PC-3 (cell line): Measurements from ENCODE around the gene IZUMO1. TPM values are rescaled to one million over a fixed set of nuclear protein-coding genes. Genes with fewer than 3 reads are reported as not detected.

Experiments used
- ATAC-seq: fragments of 200-7000 bp; cut with Tn5 transposase; 2 replicates; pipeline ENCODE4 v1.9.1; 2020; ENCODE audit warnings: mild to moderate bottlenecking, moderate library complexity
- BruUV-seq: library from RNA; stranded (reverse); fragments of 400-500 nt; replicated peaks from 2 replicates; lab custom pipeline; 2021; lab: Mats Ljungman, UMichigan
- CTCF ChIA-PET: fragments of 300-600 bp; sonication (Branson Sonifier 250); formaldehyde crosslinking; loops from one replicate; lab custom pipeline; 2022; ENCODE audit warnings: antibody characterized with exemption; lab: Charles Lee
- POLR2A ChIA-PET: fragments of 300-600 bp; sonication (Branson Sonifier 250); formaldehyde crosslinking; loops from one replicate; lab custom pipeline; 2022; ENCODE audit warnings: antibody characterized with exemption; ENCODE audit not compliant: unreplicated experiment; lab: Charles Lee
- DNase-seq: peaks from one replicate; pipeline ENCODE4 v3.0.0-alpha.2; 2015
- H2AFZ ChIP-seq: fragments of 300-600 bp; sonication (generic); 2 replicates; pipeline ENCODE4 v1.6.0; 2016; ENCODE audit warnings: antibody characterized with exemption, low read length
- H3F3A ChIP-seq: fragments of 300-600 bp; sonication (generic); one replicate; pipeline ENCODE4 v1.6.0; 2017; ENCODE audit warnings: antibody characterized with exemption, low read length, control low read depth, mild to moderate bottlenecking; ENCODE audit not compliant: unreplicated experiment
- H3K27ac ChIP-seq: fragments of 300-600 bp; sonication (generic); 2 replicates; pipeline ENCODE4 v1.5.1; 2016; ENCODE audit warnings: mild to moderate bottlenecking, low read length
- H3K27me3 ChIP-seq: fragments of 300-600 bp; sonication (generic); 2 replicates; pipeline ENCODE4 v1.6.1; 2016; ENCODE audit warnings: low read length, mixed read lengths
- H3K36me3 ChIP-seq: fragments of 300-600 bp; sonication (generic); 2 replicates; pipeline ENCODE4 v1.6.1; 2016; ENCODE audit warnings: low read depth, mixed run types, low read length, mixed read lengths
- H3K4me1 ChIP-seq: fragments of 300-600 bp; sonication (generic); 2 replicates; pipeline ENCODE4 v1.5.1; 2016; ENCODE audit warnings: low read length; ENCODE audit not compliant: insufficient read depth
- H3K4me2 ChIP-seq: fragments of 300-600 bp; sonication (generic); 2 replicates; pipeline ENCODE4 v1.6.0; 2016; ENCODE audit warnings: low read length
- H3K4me3 ChIP-seq: fragments of 300-600 bp; sonication (generic); 2 replicates; pipeline ENCODE4 v1.5.1; 2016; ENCODE audit warnings: mild to moderate bottlenecking, low read length, mixed read lengths
- H3K79me2 ChIP-seq: fragments of 300-600 bp; sonication (generic); 2 replicates; pipeline ENCODE4 v1.6.1; 2017; ENCODE audit warnings: low read length, mixed read lengths
- H3K9ac ChIP-seq: fragments of 300-600 bp; sonication (generic); 2 replicates; pipeline ENCODE4 v1.6.0; 2016; ENCODE audit warnings: mild to moderate bottlenecking, low read length
- H3K9me2 ChIP-seq: fragments of 300-600 bp; sonication (generic); replicated peaks from 2 replicates; pipeline ENCODE4 v1.6.1; 2016; ENCODE audit warnings: mixed run types, low read length, mixed read lengths
- H3K9me3 ChIP-seq: fragments of 300-600 bp; sonication (generic); 2 replicates; pipeline ENCODE4 v1.6.1; 2016; ENCODE audit warnings: low read length, mixed read lengths
- H4K20me1 ChIP-seq: fragments of 300-600 bp; sonication (generic); 2 replicates; pipeline ENCODE4 v1.6.1; 2016; ENCODE audit warnings: low read length, mixed read lengths
- CTCF ChIP-seq: fragments of 300-600 bp; sonication (generic); conservative IDR thresholded peaks from 2 replicates; pipeline ENCODE4 v1.5.1; 2017; ENCODE audit warnings: antibody characterized with exemption, low read depth, mild to moderate bottlenecking, low read length
- EZH2 ChIP-seq: fragments of 300-600 bp; sonication (generic); IDR thresholded peaks from one replicate; pipeline ENCODE4 v1.6.1; 2017; ENCODE audit warnings: antibody characterized with exemption, mild to moderate bottlenecking, low read length; ENCODE audit not compliant: unreplicated experiment
- EZH2phosphoT487 ChIP-seq: fragments of 300-600 bp; sonication (generic); IDR thresholded peaks from 2 replicates; pipeline ENCODE4 v1.6.1; 2018; ENCODE audit warnings: mild to moderate bottlenecking, antibody characterized with exemption, low read length, borderline replicate concordance
- intact Hi-C: fragments of 100-400 bp; cut with micrococcal nuclease; formaldehyde crosslinking; loops from 2 replicates; pipeline ENCODE4 v1.9.0; 2023
- total RNA-seq: library from RNA; depleted of rRNA; stranded (reverse); fragments of >200 nt; gene quantifications from 2 replicates; pipeline ENCODE4 v1.2.3, GENCODE V29; 2014

Gene IZUMO1
- total RNA-seq, 1 experiment from 2014 or later: not detected

- Histone ChIP-seq H3K4me2 (peak overlapping the region; percentile 80), H3K4me1 (no peaks in the 10 kb centered on the region), H3K27me3 (no peaks in the 10 kb centered on the region), H3K9ac (peak overlapping the region; percentile 64), H2AFZ (peak overlapping the region; percentile 85), H4K20me1 (no peaks in the 10 kb centered on the region), H3K27ac (peak overlapping the region; percentile 14), H3F3A (no peaks in the 10 kb centered on the region), H3K79me2 (no peaks in the 10 kb centered on the region), H3K36me3 (no peaks in the 10 kb centered on the region), H3K9me3 (no peaks in the 10 kb centered on the region), H3K9me2 (no peaks in the 10 kb centered on the region), H3K4me3 (peak overlapping the region; percentile 69)
- BruUV-seq: no TSS peak
- peak; percentile 96 for DNase-seq
- intact Hi-C loops: no loop called here
- no peak for TF ChIP-seq EZH2phosphoT487
- TF ChIP-seq CTCF: no peak
- TF ChIP-seq EZH2: no peak
- ATAC-seq: peak; percentile 95
- ChIA-PET POLR2A (interaction anchor here (0.6 kb wide), 1 partner anchor 87 kb away, joined by 4 read pairs; no protein-coding TSS in a partner anchor), CTCF (interaction anchor here (0.6 kb wide), 1 partner anchor 1807 kb away, joined by 4 read pairs; no protein-coding TSS in a partner anchor)
These were observed 26.0 kb downstream of the IZUMO1 start for GRCh38 chr19:48720613-48721296.

- DNase-seq: no peak
- BruUV-seq: no TSS peak
- H3K36me3 ChIP-seq: no peaks in the 10 kb centered on the region
- H3K4me2 ChIP-seq: peak overlapping the region; percentile 80
- H3K27me3 ChIP-seq: no peaks in the 10 kb centered on the region
- ATAC-seq: peak; percentile 3; the same call in 1 of the 2 replicates
- H3K4me3 ChIP-seq: peak overlapping the region; percentile 69; the same call in 1 of the 2 replicates
- H3K9ac ChIP-seq: no peak overlapping the region
- POLR2A ChIA-PET: interaction anchor here (0.6 kb wide), 1 partner anchor 86 kb away, joined by 4 read pairs; no protein-coding TSS in a partner anchor
- H3K9me2 ChIP-seq: no peaks in the 10 kb centered on the region
- no peaks in the 10 kb centered on the region for H3K79me2 ChIP-seq
- no peaks in the 10 kb centered on the region for H4K20me1 ChIP-seq
- intact Hi-C loops: no loop called here
- CTCF ChIA-PET: no interaction called here
- TF ChIP-seq EZH2phosphoT487 (no peak), CTCF (no peak), EZH2 (no peak)
- no peaks in the 10 kb centered on the region for H3K9me3 ChIP-seq
- no peaks in the 10 kb centered on the region for H3K4me1 ChIP-seq
- H3F3A ChIP-seq: no peaks in the 10 kb centered on the region
- peak overlapping the region; percentile 85 for H2AFZ ChIP-seq
- H3K27ac ChIP-seq: no peak overlapping the region
These were observed 26.5 kb downstream of the IZUMO1 start for GRCh38 chr19:48720251-48720612.
